NCI-H526 treated with DMSO at 0.1 percent for 48 hours (cell line): Measurements from ENCODE around the gene ANP32A.
A peak's percentile ranks its signal among the peaks of the same experiment; 100 is the strongest.

Experiments
- DNase-seq: peaks from one replicate; lab custom pipeline; 2025; lab: John Stamatoyannopoulos, UW

Gene ANP32A

DNA sequence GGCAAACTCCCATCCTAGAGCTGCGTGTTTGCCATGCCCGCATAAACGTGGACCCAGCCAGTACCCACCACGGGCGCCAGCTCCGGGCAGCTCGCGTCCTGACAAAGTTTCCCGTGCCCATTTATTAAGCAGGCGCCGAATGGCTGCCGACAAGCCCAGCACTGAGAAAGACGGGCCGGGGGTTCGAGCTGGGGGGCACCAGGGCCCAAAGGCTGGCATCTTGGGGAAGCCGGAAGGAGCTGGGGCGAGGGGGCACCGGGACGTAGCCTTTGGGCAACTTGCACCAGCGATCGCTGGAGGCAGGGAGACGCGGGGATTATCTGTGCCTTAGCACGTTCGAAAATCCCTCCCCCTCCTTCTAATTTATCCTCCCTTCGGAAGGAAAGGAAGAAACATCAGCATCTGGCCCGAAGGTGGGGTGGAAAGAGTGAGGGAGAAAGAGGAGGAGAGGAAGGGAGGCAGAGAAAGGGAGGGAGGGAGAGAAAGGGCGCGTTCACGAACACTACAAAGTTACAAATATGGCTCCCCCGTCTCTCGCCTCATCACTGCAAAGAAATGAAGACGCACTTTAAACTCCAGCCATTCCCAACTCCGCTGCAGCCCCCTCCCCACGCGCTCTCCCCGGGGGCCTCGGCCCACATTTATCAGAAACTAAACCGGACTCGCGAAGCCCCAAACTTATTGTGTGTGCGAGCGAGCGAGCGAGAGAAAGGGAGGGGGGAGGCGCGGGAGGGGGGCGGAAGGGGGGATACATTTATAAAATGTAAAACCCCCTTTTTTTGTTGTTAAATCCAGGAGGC is 1.0 kb downstream of the ANP32A start:
- DNase-seq = peak; percentile 42

DNA sequence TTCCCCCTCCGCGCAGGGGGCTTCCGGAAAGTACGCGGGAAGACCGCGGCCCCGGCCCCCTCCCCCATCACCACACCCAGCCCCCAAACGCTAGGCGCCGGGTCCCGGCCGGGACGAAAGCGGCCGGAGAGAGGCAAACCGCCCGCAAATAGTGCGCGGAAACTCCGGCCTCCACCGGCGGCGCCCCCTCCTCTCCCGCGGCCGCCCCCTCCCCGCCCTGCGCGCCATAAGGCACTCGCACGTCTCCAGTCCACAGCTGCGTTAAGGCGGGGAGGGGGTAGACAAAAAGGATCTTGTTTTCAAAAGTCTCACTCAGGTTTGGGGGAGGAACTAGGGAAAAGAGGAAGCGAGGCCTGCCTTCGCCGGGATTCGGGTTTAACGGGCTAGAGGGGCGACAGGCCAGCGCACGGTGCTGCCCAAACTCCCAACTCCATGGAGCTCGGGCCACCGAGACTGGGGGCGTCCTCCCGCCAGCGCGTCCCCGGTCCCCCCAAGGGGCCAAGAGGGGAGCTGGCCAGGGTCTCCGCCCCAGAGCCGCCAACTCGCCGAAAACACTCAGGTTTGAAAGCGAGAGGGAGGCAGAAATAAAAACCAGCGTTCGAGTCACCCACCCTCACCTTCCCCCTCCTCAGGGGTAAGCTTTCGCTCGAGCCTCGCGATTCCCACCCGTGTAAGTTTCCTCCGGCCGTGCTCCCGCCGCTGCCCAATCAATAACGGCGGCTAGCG is 1.8 kb downstream of the ANP32A start:
- DNase-seq = peak; percentile 25

DNA sequence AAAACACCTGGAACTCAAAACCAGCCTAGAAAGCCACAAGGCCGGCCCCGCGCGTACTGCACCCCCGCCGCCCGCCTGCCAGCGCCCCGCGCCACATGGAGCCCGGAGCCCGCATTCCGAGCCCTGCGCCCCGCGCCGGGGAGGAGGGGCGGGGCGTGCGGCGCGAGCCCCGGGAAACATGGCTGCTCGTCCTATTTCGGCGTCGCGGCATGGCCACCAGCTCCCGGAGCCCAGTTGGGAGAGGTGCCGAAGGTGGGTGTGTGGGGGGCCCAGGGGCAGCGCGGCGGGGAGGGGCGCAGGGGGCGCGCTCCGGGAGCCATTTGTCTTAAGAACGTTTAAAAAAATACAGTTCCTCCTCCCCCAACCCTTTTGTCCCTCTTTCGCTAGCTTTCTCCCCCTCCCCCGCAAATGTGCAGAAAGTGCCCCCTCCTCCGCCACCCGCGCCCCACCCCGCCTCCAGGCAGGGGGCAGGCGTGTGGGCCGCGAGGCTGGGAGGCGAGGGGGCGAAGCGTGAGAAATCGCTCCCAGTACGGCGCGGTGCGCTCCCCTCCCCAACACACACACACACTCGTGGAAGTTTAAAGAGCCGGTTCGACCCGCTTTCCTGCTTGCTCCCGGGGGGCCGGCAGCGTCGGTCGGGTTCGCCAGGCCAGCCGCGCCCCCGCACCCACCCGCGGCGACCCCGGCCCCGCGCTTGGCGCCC is 2.5 kb downstream of the ANP32A start:
- peak; percentile 75 for DNase-seq

DNA sequence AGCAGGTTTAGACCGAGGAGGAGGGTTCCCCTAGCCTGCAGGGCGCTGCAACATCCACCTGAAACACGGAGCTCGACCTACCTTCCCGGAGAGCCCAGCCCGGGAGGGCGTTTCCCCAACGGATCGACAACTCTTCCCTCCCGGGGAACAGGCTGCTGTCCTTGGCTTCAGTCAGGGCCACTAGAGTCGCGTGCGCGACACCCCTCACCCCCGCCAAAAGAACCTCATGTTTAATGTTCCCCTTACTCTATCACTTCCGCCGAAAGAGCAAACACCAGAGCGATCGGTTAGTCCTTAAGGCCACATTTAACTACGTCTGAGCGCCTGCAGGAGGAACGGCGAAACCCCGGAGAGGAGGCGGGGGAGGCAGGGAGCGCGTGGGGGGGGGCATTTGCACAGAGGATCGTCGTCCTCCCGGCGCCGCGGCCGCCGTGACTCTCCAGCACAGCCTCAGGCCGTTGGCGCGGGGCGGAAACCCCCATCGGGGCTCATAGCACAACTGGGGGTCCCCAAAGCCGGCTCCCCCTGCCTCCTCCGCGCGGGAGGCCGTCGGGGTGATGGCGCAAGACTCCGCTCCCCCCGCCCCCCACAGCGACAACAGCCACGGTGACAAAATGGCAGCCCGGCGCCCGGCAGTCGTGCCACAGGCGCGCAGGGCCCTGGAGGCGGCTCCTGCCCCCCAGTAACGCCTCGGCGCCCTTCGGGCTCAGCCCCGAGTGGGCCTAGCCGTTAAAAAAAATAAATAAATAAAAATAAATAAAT is 3.2 kb downstream of the ANP32A start:
- peak; percentile 92 for DNase-seq

DNA sequence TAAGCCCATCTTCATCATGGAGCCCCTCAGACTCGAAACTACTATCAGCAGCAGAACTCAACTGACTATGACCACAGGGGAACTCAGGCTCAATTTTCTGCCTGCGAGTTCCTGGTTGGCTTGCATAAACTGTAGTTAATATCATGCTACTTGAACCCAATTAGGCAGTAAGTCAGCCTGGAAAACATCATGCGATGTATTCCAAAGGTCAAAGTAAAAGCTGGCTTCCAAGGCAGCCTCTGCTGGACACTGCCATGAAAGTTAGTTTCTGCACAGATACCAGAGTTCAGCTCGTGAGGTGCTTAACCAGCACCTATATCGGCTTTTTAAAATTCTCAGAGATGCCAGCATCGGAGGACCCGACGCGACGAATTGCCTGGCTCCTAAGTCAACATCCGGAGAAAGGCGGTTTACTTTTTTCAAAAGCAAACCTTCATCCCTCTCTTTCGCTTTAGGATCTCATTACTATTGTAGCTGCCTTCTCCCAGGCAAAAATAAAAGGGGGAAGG is 3.8 kb downstream of the ANP32A start:
- peak; percentile 74 for DNase-seq

DNA sequence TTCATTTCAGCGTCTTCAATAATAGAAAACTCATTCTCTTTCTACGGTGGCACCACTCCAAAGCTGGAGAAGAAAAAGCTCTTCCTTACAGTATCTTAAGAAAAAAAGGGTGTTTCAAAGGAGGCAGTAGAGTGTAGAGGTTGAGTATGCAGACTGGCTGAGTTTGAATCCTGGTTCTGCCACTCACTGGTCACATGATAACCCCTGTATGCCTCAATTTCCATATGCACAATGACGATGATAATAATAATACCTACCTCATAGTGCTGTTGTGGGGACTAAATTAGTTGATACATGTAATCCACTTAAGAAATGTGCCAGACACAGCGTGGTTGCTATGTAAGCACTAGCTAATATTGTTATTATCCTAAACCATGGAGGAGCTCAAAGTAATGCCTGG is 4.5 kb downstream of the ANP32A start:
- DNase-seq = no peak

DNA sequence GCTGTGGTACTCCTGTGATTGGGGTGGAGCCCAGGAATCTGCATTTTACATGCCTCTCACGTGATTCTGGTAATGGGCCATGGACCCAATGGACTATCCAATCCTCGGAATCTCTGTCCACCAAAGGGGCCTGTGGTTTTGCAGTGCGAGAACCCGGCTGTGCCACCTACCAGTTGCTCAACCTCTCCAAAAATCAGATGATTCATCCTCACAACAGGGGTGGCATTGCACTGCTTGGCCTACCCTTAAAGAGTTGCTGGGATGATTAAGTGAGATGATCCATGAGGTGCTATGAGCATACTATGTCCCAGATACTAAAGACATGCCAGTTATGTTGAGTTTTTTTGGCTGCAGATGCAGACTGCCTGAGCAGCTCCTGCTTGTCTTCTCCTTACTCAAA is 5.1 kb downstream of the ANP32A start:
- no peak for DNase-seq

DNA sequence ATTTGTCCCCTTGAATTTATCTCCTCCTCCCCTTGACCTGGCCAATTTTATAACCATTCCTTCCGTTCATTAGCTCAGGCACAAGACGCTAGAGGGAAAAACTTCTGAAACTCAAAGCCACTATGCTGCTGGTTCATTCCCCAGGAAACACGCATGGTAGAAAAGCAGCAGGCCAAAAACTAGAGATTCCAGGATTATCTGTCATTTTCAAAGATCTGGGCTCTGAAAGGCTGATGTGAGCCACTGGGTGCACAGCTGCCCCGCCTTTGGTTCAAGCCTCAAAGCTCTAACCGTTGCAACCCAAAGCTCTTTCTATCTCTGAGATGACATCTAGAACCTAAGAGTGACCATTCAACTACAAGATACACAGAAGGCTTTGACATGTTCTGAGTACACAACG is 6.1 kb downstream of the ANP32A start:
- no peak for DNase-seq

DNA sequence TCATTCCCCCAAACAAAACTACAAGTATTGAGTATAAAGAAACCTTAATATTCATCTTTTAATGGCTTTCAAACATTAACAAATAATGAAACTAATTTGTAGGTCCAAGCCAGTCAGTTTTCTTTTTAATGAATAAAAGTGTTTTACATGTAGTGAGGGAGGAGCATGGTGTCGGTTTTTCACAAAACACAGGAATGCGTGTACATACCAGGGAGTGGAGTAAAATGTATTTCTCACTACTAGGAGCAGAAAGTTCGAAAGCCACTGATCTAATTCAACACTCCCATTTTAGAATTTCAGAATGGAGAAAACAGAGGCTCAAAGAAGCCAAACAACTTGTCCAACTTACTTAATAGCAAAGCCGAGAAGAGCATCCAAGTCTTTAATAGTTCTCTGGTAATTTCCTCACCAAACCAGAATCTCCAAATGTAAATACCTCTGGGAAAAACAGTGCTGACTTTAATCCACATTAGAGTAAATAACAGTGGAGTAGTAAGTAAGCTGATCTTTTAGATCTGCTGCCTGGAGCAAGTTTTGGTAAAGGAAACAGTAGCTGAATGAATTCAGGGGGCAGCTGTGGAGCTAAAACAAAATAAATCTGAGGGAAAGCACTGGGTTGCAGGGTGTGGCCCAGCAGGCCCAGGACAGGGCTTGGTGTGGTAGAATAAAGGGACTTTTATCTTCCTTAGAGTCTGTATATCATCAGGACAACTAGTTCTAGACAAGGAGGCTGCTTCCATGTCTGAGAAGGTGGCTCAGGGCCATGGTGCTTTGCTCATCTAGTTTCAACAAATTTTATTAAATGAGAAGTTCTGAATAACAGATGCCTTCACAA is 7.9 kb downstream of the ANP32A start:
- no peak for DNase-seq

DNA sequence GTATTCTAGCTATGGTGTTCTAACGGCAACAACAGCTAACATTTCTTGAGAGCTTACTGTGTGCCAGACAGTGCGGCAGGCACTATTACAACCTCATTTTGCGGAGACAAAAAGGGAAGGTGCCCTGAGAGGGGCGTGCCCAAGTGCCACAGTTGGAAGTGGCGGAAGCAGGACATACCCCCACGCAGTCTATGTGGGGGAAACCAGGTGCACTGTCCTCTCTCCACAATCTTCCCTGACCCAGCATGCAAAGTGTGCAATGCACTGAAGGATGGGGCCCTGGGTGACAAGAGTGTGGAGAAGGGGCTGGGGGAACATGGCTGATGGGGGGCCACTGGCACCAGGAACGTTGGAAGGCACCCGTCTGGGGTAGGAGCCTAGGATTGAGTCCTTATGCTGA is 8.6 kb downstream of the ANP32A start:
- DNase-seq = no peak

DNA sequence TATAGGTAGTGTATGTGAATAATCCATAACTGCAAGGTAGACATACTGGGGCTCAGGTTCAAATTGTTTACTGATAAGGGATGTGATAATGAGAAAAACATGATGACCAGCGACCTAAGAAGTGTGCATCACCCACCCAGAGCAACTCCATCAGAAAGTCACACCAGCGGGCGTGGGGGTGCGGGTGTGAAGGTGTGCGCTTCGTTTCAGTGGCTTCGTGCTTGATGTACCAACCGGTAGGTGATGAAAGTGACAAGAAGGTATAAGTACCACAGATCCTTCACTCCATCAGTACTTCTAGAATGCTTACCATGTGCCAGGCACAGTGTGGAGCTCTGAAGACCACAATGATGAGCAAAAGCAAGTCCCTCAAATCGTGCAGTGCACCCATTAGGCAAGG is 11.2 kb downstream of the ANP32A start:
- DNase-seq = no peak

DNA sequence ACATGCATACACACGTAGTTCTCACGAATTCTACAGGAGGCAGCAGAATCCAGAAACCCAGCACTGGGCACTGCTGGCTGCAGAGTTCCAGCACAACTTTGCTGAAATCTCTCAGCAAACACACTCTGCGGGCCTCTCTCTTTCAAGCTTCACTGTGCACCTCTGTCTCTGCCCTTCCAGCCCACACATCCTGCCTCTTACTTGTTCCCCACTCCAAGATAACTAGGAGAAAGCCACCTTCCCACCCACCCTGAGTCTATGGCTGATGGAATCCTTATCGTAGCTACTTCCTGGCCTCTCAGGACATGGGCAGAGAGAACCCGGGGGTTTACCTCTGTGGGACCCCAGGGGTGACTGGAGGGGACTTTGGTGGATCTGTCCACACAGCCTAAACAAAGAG is 11.9 kb downstream of the ANP32A start:
- DNase-seq = no peak

DNA sequence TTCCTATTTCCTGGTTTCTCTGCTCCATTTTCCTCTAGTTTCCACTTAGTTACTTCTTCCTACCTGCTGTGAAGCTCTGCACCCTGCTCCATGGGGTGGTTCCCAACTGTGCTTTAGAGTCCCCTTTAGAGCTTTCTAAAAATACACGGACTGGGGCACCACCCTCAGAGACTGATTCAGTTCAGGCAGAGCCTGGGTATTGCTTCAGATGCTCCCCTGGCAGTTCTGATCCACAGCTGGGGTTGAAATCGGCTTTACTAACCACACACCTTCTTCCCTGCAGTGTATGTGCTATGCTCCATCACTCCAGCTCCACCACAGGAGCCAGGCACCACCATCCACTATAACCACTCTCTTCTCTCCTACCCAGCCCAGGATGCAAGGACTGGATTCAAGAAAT is 12.6 kb downstream of the ANP32A start:
- no peak for DNase-seq

DNA sequence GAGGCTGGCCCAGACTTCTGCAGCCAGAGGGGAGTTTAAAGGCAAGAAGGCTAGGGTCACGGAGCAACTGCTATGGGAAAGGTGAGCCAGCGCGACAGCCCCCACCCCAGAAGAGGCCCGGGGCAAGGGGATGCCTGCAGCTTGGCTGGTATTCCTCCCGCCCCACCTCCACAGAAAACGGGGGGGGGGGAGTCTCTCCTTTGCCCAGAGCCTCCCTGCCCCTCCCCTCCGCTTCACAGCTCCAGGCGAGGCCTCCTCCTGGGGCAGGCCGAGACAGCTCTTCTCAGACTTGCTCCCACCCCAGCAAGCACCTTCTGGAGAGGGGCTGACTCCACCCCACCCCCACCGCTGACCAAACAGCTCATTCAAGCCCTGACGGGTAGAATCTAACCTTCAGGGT is 13.4 kb downstream of the ANP32A start:
- DNase-seq = no peak

DNA sequence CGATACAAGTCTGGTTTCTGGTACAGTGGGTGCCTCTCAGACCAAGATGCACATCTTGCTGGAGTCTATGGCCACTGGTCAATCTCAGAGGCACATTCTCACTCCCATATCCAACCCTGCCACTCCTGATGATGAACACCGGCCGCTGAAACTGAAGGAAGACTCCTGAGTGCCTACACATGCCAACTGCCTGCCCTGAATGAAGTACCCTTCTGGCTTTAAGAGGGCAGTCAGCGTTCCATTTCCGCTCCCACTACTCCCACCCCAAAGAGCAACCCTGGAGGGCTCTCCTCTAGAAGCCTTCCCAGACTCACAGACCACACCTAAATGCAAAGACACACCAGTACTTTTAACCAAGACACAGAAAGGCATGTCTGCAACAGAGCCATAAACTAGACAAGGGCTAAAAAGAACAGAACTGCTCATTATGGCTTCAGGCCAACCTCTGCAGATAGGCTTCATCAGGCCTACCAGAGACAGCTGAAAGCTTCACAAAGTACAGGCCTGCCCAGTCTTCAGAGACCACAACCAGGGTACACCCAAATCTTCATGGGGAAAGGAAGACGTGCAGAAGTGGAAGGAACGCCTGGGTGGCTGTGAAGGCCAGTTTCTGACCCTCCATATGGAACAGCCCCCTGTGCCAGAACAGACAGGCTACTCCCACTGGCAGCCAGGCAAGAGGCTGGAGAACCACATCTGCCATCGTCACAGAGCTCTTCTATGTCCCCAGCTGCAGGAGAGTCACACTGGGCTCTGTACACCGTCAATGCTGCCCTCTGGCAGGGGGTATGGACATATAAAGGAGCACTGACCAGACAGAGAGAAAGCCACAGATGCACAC is 14.3 kb downstream of the ANP32A start:
- DNase-seq = no peak

DNA sequence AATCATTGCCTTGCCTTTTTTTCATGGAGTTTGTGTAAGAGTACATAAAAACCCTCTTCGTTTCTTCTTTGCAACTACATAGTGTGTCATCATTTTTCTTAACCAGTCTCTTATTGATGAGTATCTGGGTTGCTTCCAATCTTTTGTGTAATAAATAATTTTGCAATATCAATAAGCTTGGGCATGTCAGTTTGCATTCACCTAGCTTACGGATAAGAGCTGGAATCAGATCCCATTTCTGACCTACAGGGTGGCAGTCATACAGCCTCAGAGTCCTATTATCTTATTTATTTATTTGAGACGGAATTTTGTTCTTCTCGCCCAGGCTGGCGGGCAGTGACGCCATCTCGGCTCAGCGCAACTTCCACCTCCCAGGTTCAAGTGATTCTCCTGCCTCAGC is 18.3 kb downstream of the ANP32A start:
- no peak for DNase-seq

DNA sequence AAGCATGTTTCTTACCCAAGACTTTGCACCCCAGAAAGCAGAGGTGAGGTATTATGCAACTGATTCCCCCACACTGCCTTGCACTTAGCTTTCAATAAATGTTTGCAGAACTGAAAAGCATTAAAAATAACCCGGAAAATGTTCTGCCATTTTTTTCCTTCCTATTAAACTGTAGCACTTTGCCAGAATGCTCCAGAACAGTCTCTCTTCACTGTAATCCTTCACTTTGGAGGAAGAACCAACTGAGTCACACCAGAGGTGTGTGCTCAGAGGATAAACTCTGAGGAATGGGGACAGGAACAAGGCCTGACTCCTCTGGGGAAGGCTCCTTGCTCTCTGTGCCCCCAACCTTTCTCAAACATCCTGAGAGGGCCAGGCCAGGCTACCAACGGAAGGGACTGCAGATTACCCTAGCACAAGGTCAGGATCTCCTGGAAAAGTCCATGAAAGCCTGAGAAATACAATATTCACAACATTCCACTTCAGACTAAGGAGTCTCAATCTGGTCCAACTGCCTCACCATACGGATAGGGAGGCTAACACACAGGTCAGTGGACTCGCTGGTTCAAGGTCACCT is 19.0 kb downstream of the ANP32A start:
- DNase-seq = no peak

DNA sequence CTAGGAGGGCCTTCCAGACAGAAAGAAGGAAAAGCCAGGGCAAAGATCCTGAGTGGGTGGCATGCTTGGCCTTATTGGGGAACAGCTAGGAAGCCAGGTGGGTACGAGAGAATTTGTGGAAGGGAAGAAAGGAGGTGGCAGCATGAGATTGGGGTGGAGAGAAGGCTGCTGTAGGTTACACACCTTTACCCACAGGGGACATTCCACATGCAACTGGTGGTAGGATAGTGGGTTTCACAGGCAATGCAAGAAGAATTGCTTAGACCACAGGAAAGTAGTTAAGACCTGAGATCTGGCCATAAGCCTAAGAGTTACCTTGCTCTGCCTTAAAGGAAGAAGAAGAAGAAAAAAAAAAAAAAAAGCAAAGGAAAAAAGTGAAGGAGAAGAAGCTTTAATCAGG is 19.8 kb downstream of the ANP32A start:
- DNase-seq = no peak

DNA sequence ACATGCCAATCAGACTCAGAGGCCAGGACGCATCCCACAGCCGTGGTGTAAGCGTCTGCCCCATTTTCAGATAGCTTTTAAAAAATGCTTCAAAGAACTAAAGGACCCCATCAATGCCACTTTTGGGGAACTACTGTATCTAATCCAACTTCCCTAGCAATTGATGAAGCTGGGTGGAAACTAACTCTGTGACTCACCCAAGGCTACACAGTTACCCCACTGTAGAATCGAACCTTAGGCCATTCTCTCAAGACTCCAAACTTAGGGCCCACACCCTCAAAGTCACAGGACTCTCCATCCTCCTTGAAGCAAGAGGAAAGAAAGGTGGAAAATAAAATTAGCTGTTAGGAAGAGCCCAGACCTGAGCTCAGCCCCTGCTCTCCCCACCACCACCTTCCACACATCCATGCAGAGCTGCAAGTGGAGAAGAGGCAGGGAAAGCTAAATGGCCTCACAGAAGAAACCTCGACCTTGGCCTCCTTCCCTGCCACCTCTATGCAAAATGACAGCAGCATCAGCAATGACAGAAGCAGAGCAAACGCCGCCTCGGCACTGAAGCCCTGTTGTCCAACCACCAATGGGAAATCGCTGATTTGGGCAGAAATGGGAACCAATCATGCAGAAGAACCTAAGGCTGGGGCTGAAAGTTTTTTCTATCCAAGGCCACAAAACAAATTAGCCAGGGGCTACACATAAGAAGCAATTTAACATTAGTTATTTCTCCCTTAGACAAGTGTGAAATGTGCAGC is 22.2 kb downstream of the ANP32A start:
- DNase-seq = no peak
